GM23338 (cell line): ENCODE data around the gene CRYL1.

ENCODE experiments used
- CREB1 ChIP-seq: fragments of 250-450 bp; sonication (Bioruptor Pico); IDR thresholded peaks from 2 replicates; pipeline ENCODE4 v1.5.0; 2020; ENCODE audit warnings: low read depth, mild to moderate bottlenecking, moderate library complexity
- CTCF ChIP-seq, 2 experiments: fragments of 200-600 bp in 1 of 2; sonication (generic) in 1 of 2; conservative IDR thresholded peaks; 2 replicates each; pipeline versions ENCODE4 v1.5.1 to v1.6.1; 2016 to 2017; ENCODE audit warnings: antibody characterized with exemption in 2 of 2, low read depth in 2 of 2, mild to moderate bottlenecking in 2 of 2, moderate library complexity in 1 of 2
- ETS1 ChIP-seq: IDR thresholded peaks from 2 replicates; pipeline ENCODE4 v1.6.1; 2016; ENCODE audit warnings: antibody characterized with exemption
- EZH2 ChIP-seq: fragments of 200-600 bp; sonication (generic); IDR thresholded peaks from one replicate; pipeline ENCODE4 v1.8.0; 2017; ENCODE audit warnings: antibody characterized with exemption, mild to moderate bottlenecking, low read depth; ENCODE audit not compliant: unreplicated experiment
- EZH2phosphoT487 ChIP-seq: fragments of 200-600 bp; sonication (generic); IDR thresholded peaks from one replicate; pipeline ENCODE4 v1.8.1; 2018; ENCODE audit warnings: antibody characterized with exemption; ENCODE audit not compliant: unreplicated experiment
- JUNB ChIP-seq: IDR thresholded peaks from one replicate; pipeline ENCODE4 v1.6.1; 2016; ENCODE audit warnings: antibody characterized with exemption; ENCODE audit not compliant: unreplicated experiment
- POLR2AphosphoS5 ChIP-seq: IDR thresholded peaks from 2 replicates; pipeline ENCODE4 v1.6.1; 2016; ENCODE audit warnings: antibody characterized with exemption, low read depth
- REST ChIP-seq: IDR thresholded peaks from one replicate; pipeline ENCODE4 v1.6.1; 2018; ENCODE audit warnings: antibody characterized with exemption; ENCODE audit not compliant: unreplicated experiment

- TF ChIP-seq CTCF (conservative IDR thresholded peaks at IDR 0.05; ENCODE audit: low read depth in 2 of 2) (no peak), POLR2AphosphoS5 (no peak), REST (no peak), EZH2 (no peak), EZH2phosphoT487 (no peak), ETS1 (no peak), JUNB (no peak), CREB1 (no peak)
Observed at GRCh38 chr13:20466371-20466770, 59.3 kb downstream of the CRYL1 start.
